Progenitor cell of endocrine pancreas (in vitro differentiated cells): ENCODE measurements around the gene JAM3. TPM values are rescaled to one million over a fixed set of nuclear protein-coding genes. Genes with fewer than 3 reads are reported as not detected.
A peak's percentile ranks its signal among the peaks of the same experiment; 100 is the strongest.
"Not testable (repeated sequence)": the region's sequence is repeated elsewhere in the genome, so short reads cannot be mapped to it uniquely, and the experiment has no call there.

Experiments used
- DNase-seq: peaks from one replicate; pipeline ENCODE4 v3.0.0; 2021; ENCODE audit warnings: low spot score; ENCODE audit not compliant: unreplicated experiment
- H3K27ac Mint-ChIP-seq: 2 replicates; pipeline ENCODE4 v1.8.0; 2021; ENCODE audit warnings: mild to moderate bottlenecking, moderate library complexity, mixed read lengths
- H3K27me3 Mint-ChIP-seq: 2 replicates; pipeline ENCODE4 v1.8.0; 2021; ENCODE audit warnings: mixed read lengths
- H3K36me3 Mint-ChIP-seq: 2 replicates; pipeline ENCODE4 v1.8.0; 2022; ENCODE audit warnings: mixed read lengths; ENCODE audit not compliant: insufficient read depth
- H3K4me1 Mint-ChIP-seq: 2 replicates; pipeline ENCODE4 v1.8.0; 2021; ENCODE audit warnings: low read depth, mixed read lengths
- H3K4me3 Mint-ChIP-seq: 2 replicates; pipeline ENCODE4 v1.8.0; 2021; ENCODE audit warnings: low read depth, mild to moderate bottlenecking, moderate library complexity, mixed read lengths
- H3K9me3 Mint-ChIP-seq: 2 replicates; pipeline ENCODE4 v1.8.0; 2021; ENCODE audit warnings: low read depth, mixed read lengths
- CTCF ChIP-seq: fragments of 200-600 bp; sonication (generic); IDR thresholded peaks from one replicate; pipeline ENCODE4 v1.5.0; 2021; ENCODE audit warnings: antibody characterized with exemption, mild to moderate bottlenecking; ENCODE audit not compliant: unreplicated experiment
- total RNA-seq: library from RNA; stranded (reverse); gene quantifications from 2 replicates; pipeline ENCODE4 v1.2.1, GENCODE V29; 2021

The JAM3 gene
- total RNA-seq, 1 donor from 2014 or later = 37.0 TPM

GRCh38 chr11:134097166-134097565 is 28.3 kb downstream of the JAM3 start:
- H3K4me1 Mint-ChIP-seq = peaks cover 14% of the 10 kb centered on the region
- no peaks in the 10 kb centered on the region for H3K27me3 Mint-ChIP-seq
- DNase-seq = no peak
- H3K27ac Mint-ChIP-seq = no peak overlapping the region
- H3K4me3 Mint-ChIP-seq = no peak overlapping the region
- peaks cover 3% of the 10 kb centered on the region for H3K9me3 Mint-ChIP-seq
- H3K36me3 Mint-ChIP-seq = peaks cover 2% of the 10 kb centered on the region
- no peak for TF ChIP-seq CTCF

DNA sequence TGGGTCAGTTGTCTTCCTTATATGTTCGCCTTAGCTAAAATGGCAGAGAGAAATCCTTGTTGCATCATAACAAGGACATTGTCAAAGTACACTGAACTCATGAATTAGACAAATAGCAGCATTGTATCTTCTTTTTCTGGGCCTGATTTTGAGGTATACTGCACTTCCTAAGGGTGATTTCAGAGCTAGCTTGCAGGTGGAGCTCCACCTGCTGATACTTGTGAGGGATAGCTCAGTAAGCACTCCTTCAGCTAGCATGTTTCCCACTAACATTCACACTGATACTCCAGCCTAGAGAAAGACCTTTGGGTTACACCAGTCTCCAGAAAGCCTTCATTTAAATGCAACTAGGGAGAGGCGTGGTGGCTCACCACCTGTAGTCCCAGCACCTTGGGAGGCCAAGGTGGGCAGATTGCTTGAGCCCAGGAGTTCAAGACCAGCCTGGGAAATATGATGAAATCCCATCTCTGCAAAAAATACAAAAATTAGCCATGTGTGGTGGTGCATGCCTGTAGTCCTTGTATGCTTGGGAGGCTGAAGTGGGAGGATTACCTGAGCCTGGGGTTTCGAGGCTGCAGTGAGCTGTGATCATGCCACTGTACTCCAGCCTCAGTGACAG is 29.8 kb downstream of the JAM3 start:
- H3K9me3 Mint-ChIP-seq = peaks cover 14% of the 10 kb centered on the region
- peaks cover 7% of the 10 kb centered on the region for H3K36me3 Mint-ChIP-seq
- no peak overlapping the region for H3K4me3 Mint-ChIP-seq
- peaks cover 14% of the 10 kb centered on the region for H3K4me1 Mint-ChIP-seq
- TF ChIP-seq CTCF = peak; percentile 53
- H3K27ac Mint-ChIP-seq = no peak overlapping the region
- no peak for DNase-seq
- H3K27me3 Mint-ChIP-seq = no peaks in the 10 kb centered on the region

DNA sequence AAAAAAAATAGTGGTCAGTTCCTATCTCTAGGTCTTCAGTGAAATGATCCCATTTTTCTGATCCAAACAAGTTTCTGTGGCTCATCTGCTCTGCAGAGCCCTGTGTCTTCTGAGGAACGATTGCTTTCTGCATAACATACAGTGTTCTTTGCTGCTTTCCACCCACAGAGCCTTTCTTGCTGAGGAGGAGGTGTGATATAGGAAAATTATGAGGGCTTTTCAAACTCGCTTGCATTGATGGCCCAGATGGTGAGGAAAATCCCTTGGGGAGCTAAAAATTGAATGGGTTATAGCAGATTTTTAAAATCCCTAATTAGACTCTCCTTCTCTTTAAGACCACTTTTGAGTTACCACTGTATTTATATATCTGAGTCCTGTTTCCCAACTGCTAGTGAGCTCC is 31.3 kb downstream of the JAM3 start:
- peaks cover 11% of the 10 kb centered on the region for H3K36me3 Mint-ChIP-seq
- H3K27ac Mint-ChIP-seq = no peak overlapping the region
- no peak overlapping the region for H3K4me3 Mint-ChIP-seq
- DNase-seq = no peak
- H3K27me3 Mint-ChIP-seq = no peaks in the 10 kb centered on the region
- no peak for TF ChIP-seq CTCF
- H3K9me3 Mint-ChIP-seq = peaks cover 22% of the 10 kb centered on the region
- peaks cover 13% of the 10 kb centered on the region for H3K4me1 Mint-ChIP-seq

DNA sequence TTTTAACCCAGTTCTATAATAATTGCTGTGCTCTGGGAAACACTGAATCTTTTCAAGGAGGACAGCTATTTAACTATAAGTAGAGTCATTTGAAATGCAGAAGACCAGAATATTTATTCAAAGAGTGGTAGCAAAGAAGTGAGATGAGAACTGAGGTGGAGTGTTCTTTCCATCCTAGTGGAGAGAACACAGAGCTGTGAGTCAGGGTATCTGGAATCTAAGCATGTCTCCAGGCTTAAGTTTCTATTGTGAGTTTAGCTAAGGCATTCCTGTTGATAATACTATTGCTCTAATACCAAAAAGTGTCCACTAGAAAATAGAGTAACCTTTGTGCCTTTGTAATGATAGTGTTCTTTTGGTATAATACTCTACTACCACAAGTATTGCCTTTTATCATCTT is 32.4 kb downstream of the JAM3 start:
- Mint-ChIP-seq H3K36me3 (peaks cover 11% of the 10 kb centered on the region), H3K4me1 (peaks cover 10% of the 10 kb centered on the region), H3K27ac (no peak overlapping the region), H3K9me3 (peaks cover 27% of the 10 kb centered on the region), H3K27me3 (no peaks in the 10 kb centered on the region), H3K4me3 (no peak overlapping the region)
- DNase-seq = no peak
- TF ChIP-seq CTCF = no peak

GRCh38 chr11:134110252-134110815 is 41.5 kb downstream of the JAM3 start:
- no peak for DNase-seq
- peaks cover under 1% of the 10 kb centered on the region for H3K4me1 Mint-ChIP-seq
- H3K27ac Mint-ChIP-seq = no peak overlapping the region
- peaks cover 7% of the 10 kb centered on the region for H3K9me3 Mint-ChIP-seq
- H3K4me3 Mint-ChIP-seq = no peak overlapping the region
- H3K36me3 Mint-ChIP-seq = peaks cover 11% of the 10 kb centered on the region
- no peak for TF ChIP-seq CTCF
- H3K27me3 Mint-ChIP-seq = no peaks in the 10 kb centered on the region

DNA sequence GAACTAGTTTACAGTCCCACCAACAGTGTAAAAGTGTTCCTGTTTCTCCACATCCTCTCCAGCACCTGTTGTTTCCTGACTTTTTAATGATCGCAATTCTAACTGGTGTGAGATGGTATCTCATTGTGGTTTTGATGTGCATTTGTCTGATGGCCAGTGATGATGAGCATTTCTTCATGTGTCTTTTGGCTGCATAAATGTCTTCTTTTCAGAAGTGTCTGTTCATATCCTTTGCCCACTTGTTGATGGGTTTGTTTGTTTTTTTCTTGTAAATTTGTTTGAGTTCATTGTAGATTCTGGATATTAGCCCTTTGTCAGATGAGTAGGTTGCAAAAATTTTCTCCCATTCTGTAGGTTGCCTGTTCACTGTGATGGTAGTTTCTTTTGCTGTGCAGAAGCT is 44.9 kb downstream of the JAM3 start:
- H3K9me3 Mint-ChIP-seq, H3K27ac Mint-ChIP-seq, H3K4me1 Mint-ChIP-seq, H3K36me3 Mint-ChIP-seq, H3K27me3 Mint-ChIP-seq, DNase-seq, H3K4me3 Mint-ChIP-seq: not testable (repeated sequence)
